Measurements from ENCODE around the gene HPS5. TPM values are rescaled to one million over a fixed set of nuclear protein-coding genes. Genes with fewer than 3 reads are reported as not detected.
"Not testable (repeated sequence)": the region's sequence is repeated elsewhere in the genome, so short reads cannot be mapped to it uniquely, and the experiment has no call there.

HPS5 gene
- total RNA-seq, 4 donors from 2014 or later = 10.8 to 21.2 (median 15.5) TPM

DNA sequence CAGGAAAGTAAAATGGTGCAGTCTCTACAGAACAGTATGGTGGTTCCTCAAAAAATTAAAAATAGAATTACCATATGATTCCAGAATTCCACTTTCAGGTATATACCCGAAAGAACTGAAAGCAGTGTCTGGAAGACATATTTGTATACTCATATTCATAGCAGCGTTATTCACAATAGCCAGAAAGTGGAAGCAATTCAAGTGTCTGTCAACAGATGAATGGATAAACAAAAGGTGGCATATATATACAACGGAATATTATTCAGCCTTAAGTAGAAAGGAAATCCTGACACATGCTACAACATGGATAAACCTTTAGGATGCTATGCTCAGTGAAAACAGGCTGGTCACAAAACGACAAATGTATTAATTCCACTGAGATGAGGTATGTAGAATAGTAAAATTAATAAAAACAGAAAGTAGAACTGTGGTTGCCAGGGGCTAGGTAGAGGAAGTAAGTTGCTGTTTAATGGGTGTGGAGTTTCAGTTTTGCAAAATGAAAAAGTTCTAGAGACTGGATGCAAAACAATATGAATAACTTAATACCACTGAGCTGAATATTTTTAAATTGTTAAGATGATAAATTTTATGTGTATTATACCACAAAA, 41.4 kb downstream of the HPS5 start:
- WGBS, 2 donors = 58 to 60% methylated on average over 4 of the region's 4 CpGs
- no peaks in the 10 kb centered on the region for H3K27me3 ChIP-seq
- no peaks in the 10 kb centered on the region for H3K9me3 ChIP-seq
- no peak for DNase-seq
- H3K4me3 ChIP-seq = no peak overlapping the region
- no peak overlapping the region for H3K27ac ChIP-seq
- H3K4me1 ChIP-seq = no peaks in the 10 kb centered on the region
- intact Hi-C loops (cut with DNase I) = no loop called here
- H3K36me3 ChIP-seq = peaks cover 0 to 82% (median 12%) of the 10 kb centered on the region in 3 donors
- TF ChIP-seq POLR2A (IDR thresholded peaks at IDR 0.05) = no peak
- no peak for TF ChIP-seq CTCF (IDR thresholded peaks at IDR 0.05)

DNA sequence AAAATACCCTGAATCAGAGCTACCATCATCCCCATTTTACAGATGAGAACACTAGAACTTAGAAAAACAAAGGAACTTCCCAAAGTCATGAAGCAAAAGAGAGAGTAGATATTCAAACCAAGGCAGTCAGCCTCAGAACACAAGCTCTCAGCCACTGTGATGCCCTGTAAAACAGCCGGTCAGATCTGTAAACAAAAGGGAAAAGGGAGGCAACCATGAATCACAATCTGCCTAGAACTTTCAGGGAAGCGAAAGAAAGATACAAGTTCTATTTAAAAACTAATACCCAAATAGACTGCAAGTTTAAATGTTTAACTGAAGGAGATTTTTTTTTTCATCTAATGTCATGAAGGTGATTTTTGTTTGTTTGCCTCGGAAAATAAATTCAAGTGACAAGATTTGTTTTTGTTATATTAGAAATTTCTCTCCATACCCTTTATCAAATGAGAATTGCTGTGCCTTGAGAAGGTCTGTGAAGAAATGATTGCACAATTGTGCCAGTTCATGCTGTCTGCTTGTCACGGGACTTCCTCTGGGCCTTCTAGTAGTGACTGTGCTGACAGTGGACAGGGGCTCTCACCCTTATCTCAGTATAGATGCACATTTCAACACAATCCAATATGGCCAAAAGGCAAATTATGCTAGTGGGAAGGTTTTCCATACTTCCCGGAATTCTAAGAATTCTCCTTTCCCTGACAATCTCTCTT, 44.2 kb downstream of the HPS5 start:
- no peak for DNase-seq
- Histone ChIP-seq H3K9me3 (no peaks in the 10 kb centered on the region), H3K4me3 (no peak overlapping the region), H3K36me3 (peaks cover 0 to 60% (median 9%) of the 10 kb centered on the region in 3 donors), H3K4me1 (no peaks in the 10 kb centered on the region), H3K27me3 (no peaks in the 10 kb centered on the region), H3K27ac (peak overlapping the region in 2 of 4 donors; percentile 21 to 26)
- WGBS, 2 donors = 81 to 86% methylated on average over 5 of the region's 5 CpGs
- intact Hi-C loops (cut with DNase I) = no loop called here
- TF ChIP-seq POLR2A (IDR thresholded peaks at IDR 0.05) (no peak), CTCF (IDR thresholded peaks at IDR 0.05) (no peak)

- WGBS, 2 donors = 65 to 91% methylated on average over 4 of the region's 4 CpGs
- intact Hi-C loops (cut with DNase I) = no loop called here
- Histone ChIP-seq H3K4me1 (no peaks in the 10 kb centered on the region), H3K36me3 (peaks cover 0 to 9% (median 0%) of the 10 kb centered on the region in 3 donors), H3K4me3 (no peak overlapping the region), H3K9me3 (no peaks in the 10 kb centered on the region), H3K27ac (no peak overlapping the region), H3K27me3 (no peaks in the 10 kb centered on the region)
- TF ChIP-seq POLR2A (IDR thresholded peaks at IDR 0.05) = no peak
- no peak for TF ChIP-seq CTCF (IDR thresholded peaks at IDR 0.05)
- no peak for DNase-seq
Observed at GRCh38 chr11:18271206-18271605, 50.7 kb downstream of the HPS5 start.

DNA sequence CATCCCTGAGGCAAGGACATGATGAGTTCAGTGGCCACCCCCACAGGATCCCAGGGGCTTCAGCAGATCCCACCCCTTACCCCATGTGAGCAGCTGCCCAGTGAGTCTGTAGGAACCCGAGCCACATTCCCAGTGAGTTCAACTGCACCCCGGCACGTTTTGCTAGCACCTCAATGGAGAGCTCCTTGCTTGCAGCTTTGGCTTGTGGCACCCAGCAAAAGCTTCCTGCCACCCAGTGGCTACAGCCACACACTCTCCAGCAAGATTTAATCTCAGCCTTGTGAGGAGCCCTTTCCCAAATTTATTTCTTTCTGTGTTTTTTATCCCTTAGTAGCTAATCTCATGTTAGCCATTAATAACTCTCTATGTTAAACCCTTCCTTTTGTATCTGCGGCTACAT, 51.8 kb downstream of the HPS5 start:
- Histone ChIP-seq H3K9me3 (no peaks in the 10 kb centered on the region), H3K27ac (no peak overlapping the region), H3K36me3 (peaks cover 0 to under 1% (median 0%) of the 10 kb centered on the region in 3 donors), H3K4me3 (no peak overlapping the region), H3K27me3 (no peaks in the 10 kb centered on the region), H3K4me1 (peaks cover 0 to 4% (median 0%) of the 10 kb centered on the region in 3 donors)
- no peak for TF ChIP-seq POLR2A (IDR thresholded peaks at IDR 0.05)
- TF ChIP-seq CTCF (IDR thresholded peaks at IDR 0.05) = no peak
- 74 to 89% methylated on average over 4 of the region's 4 CpGs for WGBS, 2 donors
- intact Hi-C loops (cut with DNase I) = no loop called here
- DNase-seq = no peak

DNA sequence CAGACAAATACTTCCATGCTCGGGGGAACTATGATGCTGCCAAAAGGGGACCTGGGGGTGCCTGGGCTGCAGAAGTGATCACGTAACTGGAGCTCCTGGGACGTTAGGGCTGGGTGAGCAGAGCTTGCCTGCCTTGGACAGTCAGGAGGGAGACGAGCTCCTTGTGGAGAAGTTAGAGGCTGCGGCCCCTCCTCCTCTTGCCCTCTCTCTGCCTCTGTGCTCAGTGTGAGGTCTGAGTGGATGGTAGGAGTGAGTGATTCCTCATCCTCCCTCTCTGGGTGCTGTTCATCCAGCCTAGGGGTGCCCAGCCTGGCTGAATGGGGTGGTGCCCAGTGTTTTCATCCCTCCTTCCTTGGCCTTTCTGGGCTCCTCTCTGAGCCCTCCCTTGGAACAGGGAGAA, 52.7 kb downstream of the HPS5 start:
- H3K4me3 ChIP-seq; intact Hi-C loops (cut with DNase I); H3K4me1 ChIP-seq; DNase-seq; H3K9me3 ChIP-seq; H3K27me3 ChIP-seq; H3K36me3 ChIP-seq; H3K27ac ChIP-seq: not testable (repeated sequence)
- 40% methylated on average over 2 of the region's 5 CpGs; no CpG with 5 or more reads in 1 of the 2 donors for WGBS, 2 donors

GRCh38 chr11:18267335-18268133, 54.4 kb downstream of the HPS5 start:
- 58% methylated on average over 7 of the region's 10 CpGs; no CpG with 5 or more reads in 1 of the 2 donors for WGBS, 2 donors
- H3K4me1 ChIP-seq; H3K9me3 ChIP-seq; DNase-seq; H3K27me3 ChIP-seq; intact Hi-C loops (cut with DNase I); H3K36me3 ChIP-seq: not testable (repeated sequence)
- Histone ChIP-seq H3K4me3 (peak overlapping the region in 1 of 4 donors; percentile 9), H3K27ac (peak overlapping the region in 1 of 4 donors; percentile 21)

Data from esophagus squamous epithelium (tissue), 5 donors.